HEK293 (cell line): ENCODE data around the gene ETV1.

Experiments used
- CTCF ChIP-seq: fragments of 450-650 bp; formaldehyde crosslinking; IDR thresholded peaks from 2 replicates; pipeline ENCODE4 v1.5.1; 2016; ENCODE audit warnings: missing biosample characterization, missing genetic modification characterization
- ZEB2 ChIP-seq: fragments of 450-650 bp; formaldehyde crosslinking; IDR thresholded peaks from 2 replicates; pipeline ENCODE4 v1.5.1; 2016; ENCODE audit warnings: missing biosample characterization, missing genetic modification characterization

- TF ChIP-seq ZEB2 (tag by site-specific recombination) (no peak), CTCF (tag by site-specific recombination) (no peak)
Measured at GRCh38 chr7:13991791-13992595, 2.5 kb upstream of the ETV1 start.
